HEK293 (cell line): ENCODE results near the gene SSBP2.

Experiments used
- CTCF ChIA-PET: fragments of 350-600 bp; formaldehyde crosslinking; extraction: SDS; loops from one replicate; lab custom pipeline; 2021; ENCODE audit warnings: antibody characterized with exemption; lab: Yijun Ruan, JAX
- POLR2A ChIA-PET: fragments of 300-600 bp; formaldehyde crosslinking; extraction: SDS; loops from one replicate; lab custom pipeline; 2020; ENCODE audit warnings: antibody characterized with exemption, inconsistent platforms; lab: Yijun Ruan, JAX
- H3K27ac ChIP-seq: fragments of 200-500 bp; sonication (Bioruptor generic); 2 replicates; pipeline ENCODE4 v1.5.1; 2014; ENCODE audit warnings: low read depth, low read length, control low read depth, inconsistent platforms; ENCODE audit errors: extremely low read depth
- H3K36me3 ChIP-seq, 2 experiments: fragments of 200-500 bp in 1 of 2; sonication (Bioruptor generic) in 1 of 2; 1 replicate in 1 of 2; 2 replicates in 1 of 2; pipeline ENCODE4 v1.5.1; 2014 to 2017; ENCODE audit warnings: inconsistent platforms in 2 of 2, low read length in 2 of 2; ENCODE audit not compliant: control insufficient read depth in 2 of 2, insufficient read depth in 1 of 2
- H3K4me1 ChIP-seq: fragments of 200-500 bp; sonication (Bioruptor generic); 2 replicates; pipeline ENCODE4 v1.5.1; 2014; ENCODE audit warnings: mild to moderate bottlenecking, low read length, inconsistent platforms; ENCODE audit not compliant: control insufficient read depth, insufficient read depth
- H3K4me3 ChIP-seq: 2 replicates; pipeline ENCODE4 v1.5.1; 2011; ENCODE audit warnings: low read depth, mild to moderate bottlenecking, control low read depth, low read length, moderate library complexity
- H3K9me3 ChIP-seq: fragments of 200-500 bp; sonication (Bioruptor generic); 2 replicates; pipeline ENCODE4 v1.5.1; 2014; ENCODE audit warnings: low read depth, low read length, inconsistent platforms; ENCODE audit not compliant: control insufficient read depth, insufficient read depth
- FEZF1 ChIP-seq: fragments of 450-650 bp; formaldehyde crosslinking; IDR thresholded peaks from 2 replicates; pipeline ENCODE4 v1.5.1; 2016; ENCODE audit warnings: missing biosample characterization, missing genetic modification characterization
- KLF16 ChIP-seq: fragments of 450-650 bp; formaldehyde crosslinking; IDR thresholded peaks from 2 replicates; pipeline ENCODE4 v1.5.1; 2017; ENCODE audit warnings: missing biosample characterization, missing genetic modification characterization
- MEIS1 ChIP-seq: sonication (generic); formaldehyde crosslinking; IDR thresholded peaks from 2 replicates; pipeline ENCODE4 v1.8.1; 2022; ENCODE audit warnings: missing genetic modification reagents, mild to moderate bottlenecking, borderline replicate concordance
- MZF1 ChIP-seq: fragments of 450-650 bp; formaldehyde crosslinking; IDR thresholded peaks from 2 replicates; pipeline ENCODE4 v1.5.1; 2017; ENCODE audit warnings: missing biosample characterization, missing genetic modification characterization, borderline replicate concordance
- ZBTB7A ChIP-seq: fragments of 450-650 bp; formaldehyde crosslinking; IDR thresholded peaks from 2 replicates; pipeline ENCODE4 v1.5.1; 2016; ENCODE audit warnings: low read depth, missing biosample characterization, missing genetic modification characterization
- ZFP69B ChIP-seq: fragments of 450-650 bp; formaldehyde crosslinking; IDR thresholded peaks from 2 replicates; pipeline ENCODE4 v1.5.1; 2016; ENCODE audit warnings: missing biosample characterization, missing genetic modification characterization
- ZNF350 ChIP-seq: fragments of 450-650 bp; formaldehyde crosslinking; IDR thresholded peaks from 2 replicates; pipeline ENCODE4 v1.5.0; 2017; ENCODE audit warnings: missing biosample characterization, mild to moderate bottlenecking, missing genetic modification characterization
- ZNF366 ChIP-seq: fragments of 450-650 bp; formaldehyde crosslinking; conservative IDR thresholded peaks from 2 replicates; pipeline ENCODE4 v1.5.1; 2016; ENCODE audit warnings: missing biosample characterization, missing genetic modification characterization
- ZNF433 ChIP-seq: fragments of 450-650 bp; formaldehyde crosslinking; IDR thresholded peaks from 2 replicates; pipeline ENCODE4 v1.5.1; 2016; ENCODE audit warnings: missing biosample characterization, missing genetic modification characterization, low read depth
- ZNF510 ChIP-seq: fragments of 450-650 bp; formaldehyde crosslinking; IDR thresholded peaks from 2 replicates; pipeline ENCODE4 v1.5.1; 2018; ENCODE audit warnings: mild to moderate bottlenecking, missing genetic modification characterization, missing biosample characterization; ENCODE audit not compliant: insufficient replicate concordance
- ZNF555 ChIP-seq: fragments of 450-650 bp; formaldehyde crosslinking; conservative IDR thresholded peaks from 2 replicates; pipeline ENCODE4 v1.5.1; 2017; ENCODE audit warnings: missing biosample characterization, mild to moderate bottlenecking, missing genetic modification characterization, inconsistent platforms
- ZNF664 ChIP-seq: fragments of 450-650 bp; formaldehyde crosslinking; IDR thresholded peaks from 2 replicates; pipeline ENCODE4 v1.5.1; 2016; ENCODE audit warnings: missing biosample characterization, missing genetic modification characterization
- ZSCAN16 ChIP-seq: fragments of 450-650 bp; formaldehyde crosslinking; IDR thresholded peaks from 2 replicates; pipeline ENCODE4 v1.5.1; 2016; ENCODE audit warnings: missing biosample characterization, missing genetic modification characterization
- ZSCAN23 ChIP-seq: fragments of 450-650 bp; formaldehyde crosslinking; IDR thresholded peaks from 2 replicates; pipeline ENCODE4 v1.5.1; 2016; ENCODE audit warnings: missing biosample characterization, missing genetic modification characterization
- TF ChIP-seq, protein P1 (sequence below): fragments of 450-650 bp; formaldehyde crosslinking; IDR thresholded peaks from 2 replicates; pipeline ENCODE4 v1.5.1; 2016; ENCODE audit warnings: missing biosample characterization, missing genetic modification characterization, low read depth
- TF ChIP-seq, protein P2 (sequence below): fragments of 450-650 bp; formaldehyde crosslinking; IDR thresholded peaks from 2 replicates; pipeline ENCODE4 v1.5.0; 2017; ENCODE audit warnings: missing biosample characterization, missing genetic modification characterization, borderline replicate concordance
- TF ChIP-seq, protein P3 (sequence below): fragments of 450-650 bp; formaldehyde crosslinking; IDR thresholded peaks from 2 replicates; pipeline ENCODE4 v1.5.1; 2016; ENCODE audit warnings: missing biosample characterization, missing genetic modification characterization
- TF ChIP-seq, protein P4 (sequence below): fragments of 450-650 bp; formaldehyde crosslinking; IDR thresholded peaks from 2 replicates; pipeline ENCODE4 v1.5.1; 2016; ENCODE audit warnings: missing biosample characterization, missing genetic modification characterization
- TF ChIP-seq, protein P5 (sequence below): fragments of 450-650 bp; formaldehyde crosslinking; IDR thresholded peaks from 2 replicates; pipeline ENCODE4 v1.5.1; 2017; ENCODE audit warnings: missing biosample characterization, missing genetic modification characterization
- TF ChIP-seq, protein P6 (sequence below): fragments of 450-650 bp; formaldehyde crosslinking; IDR thresholded peaks from 2 replicates; pipeline ENCODE4 v1.5.1; 2016; ENCODE audit warnings: missing biosample characterization, missing genetic modification characterization

Gene SSBP2

DNA sequence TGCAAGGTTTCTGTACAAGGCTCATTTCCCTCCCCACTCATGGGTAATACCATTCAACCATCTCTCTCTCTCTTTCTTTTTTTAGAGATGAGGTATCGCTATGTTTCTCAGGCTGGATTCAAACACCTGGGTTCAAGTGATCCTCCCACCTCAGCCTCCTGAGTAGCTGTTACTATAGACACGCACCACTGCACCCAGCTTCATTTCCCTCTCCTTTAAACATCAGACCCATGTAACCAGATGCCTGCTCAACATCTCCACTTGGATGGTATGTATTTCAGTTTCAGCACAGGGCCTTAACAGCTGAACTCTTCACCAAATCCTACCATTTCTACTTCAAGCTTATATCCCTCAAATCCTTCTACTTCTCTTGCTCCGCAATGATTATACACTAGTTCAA lies 117.4 kb downstream of the SSBP2 start (continued):
- TF ChIP-seq, protein P1, sequence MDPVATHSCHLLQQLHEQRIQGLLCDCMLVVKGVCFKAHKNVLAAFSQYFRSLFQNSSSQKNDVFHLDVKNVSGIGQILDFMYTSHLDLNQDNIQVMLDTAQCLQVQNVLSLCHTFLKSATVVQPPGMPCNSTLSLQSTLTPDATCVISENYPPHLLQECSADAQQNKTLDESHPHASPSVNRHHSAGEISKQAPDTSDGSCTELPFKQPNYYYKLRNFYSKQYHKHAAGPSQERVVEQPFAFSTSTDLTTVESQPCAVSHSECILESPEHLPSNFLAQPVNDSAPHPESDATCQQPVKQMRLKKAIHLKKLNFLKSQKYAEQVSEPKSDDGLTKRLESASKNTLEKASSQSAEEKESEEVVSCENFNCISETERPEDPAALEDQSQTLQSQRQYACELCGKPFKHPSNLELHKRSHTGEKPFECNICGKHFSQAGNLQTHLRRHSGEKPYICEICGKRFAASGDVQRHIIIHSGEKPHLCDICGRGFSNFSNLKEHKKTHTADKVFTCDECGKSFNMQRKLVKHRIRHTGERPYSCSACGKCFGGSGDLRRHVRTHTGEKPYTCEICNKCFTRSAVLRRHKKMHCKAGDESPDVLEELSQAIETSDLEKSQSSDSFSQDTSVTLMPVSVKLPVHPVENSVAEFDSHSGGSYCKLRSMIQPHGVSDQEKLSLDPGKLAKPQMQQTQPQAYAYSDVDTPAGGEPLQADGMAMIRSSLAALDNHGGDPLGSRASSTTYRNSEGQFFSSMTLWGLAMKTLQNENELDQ (tag by site-specific recombination), result no peak
- TF ChIP-seq, protein P2, sequence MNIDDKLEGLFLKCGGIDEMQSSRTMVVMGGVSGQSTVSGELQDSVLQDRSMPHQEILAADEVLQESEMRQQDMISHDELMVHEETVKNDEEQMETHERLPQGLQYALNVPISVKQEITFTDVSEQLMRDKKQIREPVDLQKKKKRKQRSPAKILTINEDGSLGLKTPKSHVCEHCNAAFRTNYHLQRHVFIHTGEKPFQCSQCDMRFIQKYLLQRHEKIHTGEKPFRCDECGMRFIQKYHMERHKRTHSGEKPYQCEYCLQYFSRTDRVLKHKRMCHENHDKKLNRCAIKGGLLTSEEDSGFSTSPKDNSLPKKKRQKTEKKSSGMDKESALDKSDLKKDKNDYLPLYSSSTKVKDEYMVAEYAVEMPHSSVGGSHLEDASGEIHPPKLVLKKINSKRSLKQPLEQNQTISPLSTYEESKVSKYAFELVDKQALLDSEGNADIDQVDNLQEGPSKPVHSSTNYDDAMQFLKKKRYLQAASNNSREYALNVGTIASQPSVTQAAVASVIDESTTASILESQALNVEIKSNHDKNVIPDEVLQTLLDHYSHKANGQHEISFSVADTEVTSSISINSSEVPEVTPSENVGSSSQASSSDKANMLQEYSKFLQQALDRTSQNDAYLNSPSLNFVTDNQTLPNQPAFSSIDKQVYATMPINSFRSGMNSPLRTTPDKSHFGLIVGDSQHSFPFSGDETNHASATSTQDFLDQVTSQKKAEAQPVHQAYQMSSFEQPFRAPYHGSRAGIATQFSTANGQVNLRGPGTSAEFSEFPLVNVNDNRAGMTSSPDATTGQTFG, result no peak

DNA sequence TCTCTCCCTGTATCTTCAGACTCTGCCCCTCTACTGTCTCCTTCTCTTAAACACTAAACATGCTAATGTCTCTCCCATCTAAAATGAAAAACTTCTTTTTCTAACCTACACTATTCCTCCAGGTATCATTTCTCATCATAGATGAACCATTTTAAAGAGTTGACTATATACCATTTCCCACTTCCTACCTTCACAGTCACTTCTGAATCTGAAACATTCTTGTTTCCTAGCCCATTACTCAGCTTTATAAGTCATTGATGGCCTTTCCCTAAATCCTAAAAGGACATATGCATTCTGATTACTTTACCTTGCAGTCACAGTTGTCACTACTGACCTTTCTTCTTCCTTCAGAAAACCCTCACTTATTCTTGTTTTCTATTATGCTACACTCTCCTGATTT lies 118.2 kb downstream of the SSBP2 start:
- no peaks in the 10 kb centered on the region for H3K4me1 ChIP-seq
- CTCF ChIA-PET, result interaction anchor here (0.6 kb wide), 1 partner anchor 955 kb away, joined by 3 read pairs; no protein-coding TSS in a partner anchor
- no peak overlapping the region for H3K27ac ChIP-seq
- H3K36me3 ChIP-seq, result no peaks in the 10 kb centered on the region; a peak in 1 of 3 replicates
- POLR2A ChIA-PET, result interaction anchor here (0.7 kb wide), 1 partner anchor 112 kb away, joined by 4 read pairs; no protein-coding TSS in a partner anchor
- no peak overlapping the region for H3K4me3 ChIP-seq
- TF ChIP-seq ZNF555 (no peak), FEZF1 (tag by site-specific recombination) (no peak)
- TF ChIP-seq, protein P3, sequence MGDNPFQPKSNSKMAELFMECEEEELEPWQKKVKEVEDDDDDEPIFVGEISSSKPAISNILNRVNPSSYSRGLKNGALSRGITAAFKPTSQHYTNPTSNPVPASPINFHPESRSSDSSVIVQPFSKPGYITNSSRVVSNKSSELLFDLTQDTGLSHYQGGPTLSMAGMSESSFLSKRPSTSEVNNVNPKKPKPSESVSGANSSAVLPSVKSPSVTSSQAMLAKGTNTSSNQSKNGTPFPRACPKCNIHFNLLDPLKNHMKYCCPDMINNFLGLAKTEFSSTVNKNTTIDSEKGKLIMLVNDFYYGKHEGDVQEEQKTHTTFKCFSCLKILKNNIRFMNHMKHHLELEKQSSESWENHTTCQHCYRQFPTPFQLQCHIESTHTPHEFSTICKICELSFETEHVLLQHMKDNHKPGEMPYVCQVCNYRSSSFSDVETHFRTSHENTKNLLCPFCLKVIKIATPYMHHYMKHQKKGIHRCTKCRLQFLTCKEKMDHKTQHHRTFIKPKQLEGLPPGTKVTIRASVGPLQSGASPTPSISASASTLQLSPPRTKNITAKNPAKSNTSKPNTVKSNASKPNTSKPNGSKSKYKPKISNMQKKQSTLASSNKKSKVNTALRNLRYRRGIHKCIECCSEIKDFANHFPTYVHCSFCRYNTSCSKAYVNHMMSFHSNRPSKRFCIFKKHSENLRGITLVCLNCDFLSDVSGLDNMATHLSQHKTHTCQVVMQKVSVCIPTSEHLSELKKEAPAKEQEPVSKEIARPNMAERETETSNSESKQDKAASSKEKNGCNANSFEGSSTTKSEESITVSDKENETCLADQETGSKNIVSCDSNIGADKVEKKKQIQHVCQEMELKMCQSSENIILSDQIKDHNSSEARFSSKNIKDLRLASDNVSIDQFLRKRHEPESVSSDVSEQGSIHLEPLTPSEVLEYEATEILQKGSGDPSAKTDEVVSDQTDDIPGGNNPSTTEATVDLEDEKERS (tag by site-specific recombination), result no peak
- H3K9me3 ChIP-seq, result no peaks in the 10 kb centered on the region

DNA sequence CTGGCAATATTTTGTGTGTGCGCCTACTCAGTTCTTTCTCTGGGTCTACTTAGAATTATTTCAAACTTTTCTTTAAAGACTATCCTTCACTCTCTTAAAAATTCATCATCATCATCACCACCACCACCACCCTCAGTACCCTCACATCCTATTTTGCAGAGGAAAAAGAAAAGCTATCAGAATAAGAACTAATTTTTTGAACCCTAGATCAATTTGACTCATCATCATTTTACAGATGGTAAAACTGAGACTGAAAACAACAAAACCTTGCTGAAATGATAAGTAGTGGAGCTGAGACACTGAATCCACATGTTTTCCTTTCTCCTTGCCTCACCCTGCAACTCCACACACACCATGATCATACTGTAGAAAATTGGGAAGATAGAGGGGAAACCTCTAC lies 119.3 kb downstream of the SSBP2 start:
- H3K27ac ChIP-seq, result no peak overlapping the region
- POLR2A ChIA-PET, result no interaction called here
- no peak for TF ChIP-seq ZSCAN16
- no peak for TF ChIP-seq ZBTB7A (tag by site-specific recombination)
- TF ChIP-seq ZNF366 (tag by site-specific recombination), result no peak
- TF ChIP-seq, protein P4, sequence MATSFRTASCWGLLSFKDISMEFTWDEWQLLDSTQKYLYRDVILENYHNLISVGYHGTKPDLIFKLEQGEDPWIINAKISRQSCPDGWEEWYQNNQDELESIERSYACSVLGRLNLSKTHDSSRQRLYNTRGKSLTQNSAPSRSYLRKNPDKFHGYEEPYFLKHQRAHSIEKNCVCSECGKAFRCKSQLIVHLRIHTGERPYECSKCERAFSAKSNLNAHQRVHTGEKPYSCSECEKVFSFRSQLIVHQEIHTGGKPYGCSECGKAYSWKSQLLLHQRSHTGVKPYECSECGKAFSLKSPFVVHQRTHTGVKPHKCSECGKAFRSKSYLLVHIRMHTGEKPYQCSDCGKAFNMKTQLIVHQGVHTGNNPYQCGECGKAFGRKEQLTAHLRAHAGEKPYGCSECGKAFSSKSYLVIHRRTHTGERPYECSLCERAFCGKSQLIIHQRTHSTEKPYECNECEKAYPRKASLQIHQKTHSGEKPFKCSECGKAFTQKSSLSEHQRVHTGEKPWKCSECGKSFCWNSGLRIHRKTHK (tag by site-specific recombination), result no peak
- no peak for TF ChIP-seq ZNF433 (tag by site-specific recombination)
- TF ChIP-seq, protein P5, sequence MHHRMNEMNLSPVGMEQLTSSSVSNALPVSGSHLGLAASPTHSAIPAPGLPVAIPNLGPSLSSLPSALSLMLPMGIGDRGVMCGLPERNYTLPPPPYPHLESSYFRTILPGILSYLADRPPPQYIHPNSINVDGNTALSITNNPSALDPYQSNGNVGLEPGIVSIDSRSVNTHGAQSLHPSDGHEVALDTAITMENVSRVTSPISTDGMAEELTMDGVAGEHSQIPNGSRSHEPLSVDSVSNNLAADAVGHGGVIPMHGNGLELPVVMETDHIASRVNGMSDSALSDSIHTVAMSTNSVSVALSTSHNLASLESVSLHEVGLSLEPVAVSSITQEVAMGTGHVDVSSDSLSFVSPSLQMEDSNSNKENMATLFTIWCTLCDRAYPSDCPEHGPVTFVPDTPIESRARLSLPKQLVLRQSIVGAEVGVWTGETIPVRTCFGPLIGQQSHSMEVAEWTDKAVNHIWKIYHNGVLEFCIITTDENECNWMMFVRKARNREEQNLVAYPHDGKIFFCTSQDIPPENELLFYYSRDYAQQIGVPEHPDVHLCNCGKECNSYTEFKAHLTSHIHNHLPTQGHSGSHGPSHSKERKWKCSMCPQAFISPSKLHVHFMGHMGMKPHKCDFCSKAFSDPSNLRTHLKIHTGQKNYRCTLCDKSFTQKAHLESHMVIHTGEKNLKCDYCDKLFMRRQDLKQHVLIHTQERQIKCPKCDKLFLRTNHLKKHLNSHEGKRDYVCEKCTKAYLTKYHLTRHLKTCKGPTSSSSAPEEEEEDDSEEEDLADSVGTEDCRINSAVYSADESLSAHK (tag by site-specific recombination), result no peak
- TF ChIP-seq, protein P6, sequence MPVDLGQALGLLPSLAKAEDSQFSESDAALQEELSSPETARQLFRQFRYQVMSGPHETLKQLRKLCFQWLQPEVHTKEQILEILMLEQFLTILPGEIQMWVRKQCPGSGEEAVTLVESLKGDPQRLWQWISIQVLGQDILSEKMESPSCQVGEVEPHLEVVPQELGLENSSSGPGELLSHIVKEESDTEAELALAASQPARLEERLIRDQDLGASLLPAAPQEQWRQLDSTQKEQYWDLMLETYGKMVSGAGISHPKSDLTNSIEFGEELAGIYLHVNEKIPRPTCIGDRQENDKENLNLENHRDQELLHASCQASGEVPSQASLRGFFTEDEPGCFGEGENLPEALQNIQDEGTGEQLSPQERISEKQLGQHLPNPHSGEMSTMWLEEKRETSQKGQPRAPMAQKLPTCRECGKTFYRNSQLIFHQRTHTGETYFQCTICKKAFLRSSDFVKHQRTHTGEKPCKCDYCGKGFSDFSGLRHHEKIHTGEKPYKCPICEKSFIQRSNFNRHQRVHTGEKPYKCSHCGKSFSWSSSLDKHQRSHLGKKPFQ (tag by site-specific recombination), result no peak
- no peak for TF ChIP-seq MEIS1
- no peak for TF ChIP-seq ZNF350 (tag by site-specific recombination)
- no peak for TF ChIP-seq ZNF510 (tag by site-specific recombination)
- no peak for TF ChIP-seq ZNF664
- no peak for TF ChIP-seq KLF16 (tag by site-specific recombination)
- no peak for TF ChIP-seq ZSCAN23 (tag by site-specific recombination)
- TF ChIP-seq ZFP69B (tag by site-specific recombination), result no peak
- TF ChIP-seq MZF1 (tag by site-specific recombination), result no peak

More for the DNA sequence above, 119.3 kb downstream of the SSBP2 start:
- CTCF ChIA-PET, result no interaction called here
- Histone ChIP-seq H3K9me3 (no peaks in the 10 kb centered on the region), H3K4me3 (no peak overlapping the region), H3K36me3 (no peaks in the 10 kb centered on the region; a peak in 1 of 3 replicates), H3K4me1 (no peaks in the 10 kb centered on the region)
